ENCODE measurements around the gene PREB. TPM values are rescaled to one million over a fixed set of nuclear protein-coding genes. Genes with fewer than 3 reads are reported as not detected.

Gene PREB
- 40.7 TPM in 2 replicates for total RNA-seq

GRCh38 chr2:27133905-27134780 lies at the start of gene PREB:
PREB (minus strand) TSS chr2:27134636; CDS start chr2:27134421, 215 bp downstream.

GRCh38 chr2:27148801-27149439 lies 14.5 kb upstream of the PREB start, which contains the start of gene TCF23:
TCF23 (plus strand) TSS chr2:27149004; CDS start chr2:27149134, 130 bp downstream.

GRCh38 chr2:27139310-27139709 lies 4.9 kb upstream of the PREB start, which contains the start of gene PRR30:
PRR30 (minus strand) TSS chr2:27139410; CDS start chr2:27138329, 1,081 bp downstream.

GRCh38 chr2:27123302-27124150 lies 10.9 kb downstream of the PREB start, which contains the start of gene ABHD1:
ABHD1 (plus strand) TSS chr2:27123815; CDS start chr2:27123949, 134 bp downstream.

GRCh38 chr2:27118525-27119329 lies 15.7 kb downstream of the PREB start, which contains the start of gene CGREF1:
CGREF1 (minus strand) TSS chr2:27119128; CDS start chr2:27104366, 14,762 bp downstream.

GRCh38 chr2:27086724-27087593 lies 47.5 kb downstream of the PREB start, which contains the start of gene KHK:
KHK (plus strand) TSS chr2:27086772; CDS start chr2:27087260, 488 bp downstream.

Other genes with a start within 250 kb of the PREB start
- gene MAPRE3, start 164.0 kb downstream of the PREB start, total RNA-seq: 3.5 and 5.4 TPM in 2 replicates
- gene TMEM214, start 101.7 kb downstream of the PREB start, total RNA-seq: 22.2 and 27.6 TPM in 2 replicates
- gene AGBL5, start 83.0 kb downstream of the PREB start, total RNA-seq: 18.1 and 20.3 TPM in 2 replicates
- gene OST4, start 63.0 kb downstream of the PREB start, total RNA-seq: 622 and 1,171 TPM in 2 replicates
- 257 and 364 TPM in 2 replicates for gene EMILIN1, start 56.0 kb downstream of the PREB start, total RNA-seq
- gene KHK, start 47.9 kb downstream of the PREB start, total RNA-seq: 0.32 and 1.3 TPM in 2 replicates
- 0.69 and 0.79 TPM in 2 replicates for gene CGREF1, start 15.5 kb downstream of the PREB start, total RNA-seq
- 0.16 TPM in 1 of 2 replicates, not detected in the other for gene ABHD1, start 10.8 kb downstream of the PREB start, total RNA-seq
- gene PRR30, start 4.8 kb upstream of the PREB start, total RNA-seq: not detected in 2 replicates
- gene TCF23, start 14.4 kb upstream of the PREB start, total RNA-seq: not detected in 2 replicates
- gene ATRAID, start 77.4 kb upstream of the PREB start, total RNA-seq: 241 and 261 TPM in 2 replicates
- 6.6 and 9.1 TPM in 2 replicates for gene SLC5A6, start 77.6 kb upstream of the PREB start, total RNA-seq
- gene CAD, start 82.7 kb upstream of the PREB start, total RNA-seq: 21.9 and 22.9 TPM in 2 replicates
- gene SLC30A3, start 128.4 kb upstream of the PREB start, total RNA-seq: not detected in 2 replicates
- not detected in 2 replicates for gene DNAJC5G, start 140.8 kb upstream of the PREB start, total RNA-seq
- 0.09 TPM in 1 of 2 replicates, not detected in the other for gene TRIM54, start 147.8 kb upstream of the PREB start, total RNA-seq
- gene UCN, start 173.8 kb upstream of the PREB start, total RNA-seq: 0.16 and 0.26 TPM in 2 replicates
- gene MPV17, start 188.5 kb upstream of the PREB start, total RNA-seq: 73.6 and 79.1 TPM in 2 replicates
- 13.7 and 23.5 TPM in 2 replicates for gene GTF3C2, start 222.1 kb upstream of the PREB start, total RNA-seq
- gene EIF2B4, start 235.7 kb upstream of the PREB start, total RNA-seq: 29.3 and 31.5 TPM in 2 replicates
- gene SNX17, start 236.0 kb upstream of the PREB start, total RNA-seq: 121 and 127 TPM in 2 replicates
- gene ZNF513, start 246.1 kb upstream of the PREB start, total RNA-seq: 5.3 and 6.6 TPM in 2 replicates